ENCODE measurements around the gene SFXN5.

The SFXN5 gene

GRCh38 chr2:72991980-72992733 is 79.4 kb downstream of the SFXN5 start:
- Histone ChIP-seq H3F3A (ENCODE audit: insufficient read depth) (no peaks in the 10 kb centered on the region), H3K9ac (ENCODE audit: low read length) (no peak overlapping the region), H3K27me3 (ENCODE audit: low read length) (no peaks in the 10 kb centered on the region), H4K20me1 (ENCODE audit: low read depth, low read length) (no peaks in the 10 kb centered on the region), H3K27ac (ENCODE audit: low read depth, low read length) (no peak overlapping the region), H3K9me3 (ENCODE audit: insufficient read depth, low read length) (no peaks in the 10 kb centered on the region), H2AFZ (ENCODE audit: low read depth, low read length, severe bottlenecking) (no peak overlapping the region), H3K36me3 (ENCODE audit: low read length) (no peaks in the 10 kb centered on the region), H3K9me2 (replicated peaks; ENCODE audit: insufficient read depth, low read length) (no peaks in the 10 kb centered on the region), H3K4me3 (ENCODE audit: insufficient read depth, low read length, poor library complexity, severe bottlenecking) (no peak overlapping the region), H3K4me2 (ENCODE audit: low read depth, low read length, poor library complexity, severe bottlenecking) (no peak overlapping the region), H3K79me2 (ENCODE audit: insufficient read depth, low read length) (no peaks in the 10 kb centered on the region)
- no peak for TF ChIP-seq EZH2phosphoT487 (conservative IDR thresholded peaks at IDR 0.05; ENCODE audit: low read length)
- TF ChIP-seq, protein P1, sequence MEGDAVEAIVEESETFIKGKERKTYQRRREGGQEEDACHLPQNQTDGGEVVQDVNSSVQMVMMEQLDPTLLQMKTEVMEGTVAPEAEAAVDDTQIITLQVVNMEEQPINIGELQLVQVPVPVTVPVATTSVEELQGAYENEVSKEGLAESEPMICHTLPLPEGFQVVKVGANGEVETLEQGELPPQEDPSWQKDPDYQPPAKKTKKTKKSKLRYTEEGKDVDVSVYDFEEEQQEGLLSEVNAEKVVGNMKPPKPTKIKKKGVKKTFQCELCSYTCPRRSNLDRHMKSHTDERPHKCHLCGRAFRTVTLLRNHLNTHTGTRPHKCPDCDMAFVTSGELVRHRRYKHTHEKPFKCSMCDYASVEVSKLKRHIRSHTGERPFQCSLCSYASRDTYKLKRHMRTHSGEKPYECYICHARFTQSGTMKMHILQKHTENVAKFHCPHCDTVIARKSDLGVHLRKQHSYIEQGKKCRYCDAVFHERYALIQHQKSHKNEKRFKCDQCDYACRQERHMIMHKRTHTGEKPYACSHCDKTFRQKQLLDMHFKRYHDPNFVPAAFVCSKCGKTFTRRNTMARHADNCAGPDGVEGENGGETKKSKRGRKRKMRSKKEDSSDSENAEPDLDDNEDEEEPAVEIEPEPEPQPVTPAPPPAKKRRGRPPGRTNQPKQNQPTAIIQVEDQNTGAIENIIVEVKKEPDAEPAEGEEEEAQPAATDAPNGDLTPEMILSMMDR (IDR thresholded peaks at IDR 0.05; ENCODE audit: insufficient read depth, low read length, poor library complexity, severe bottlenecking) = no peak

DNA sequence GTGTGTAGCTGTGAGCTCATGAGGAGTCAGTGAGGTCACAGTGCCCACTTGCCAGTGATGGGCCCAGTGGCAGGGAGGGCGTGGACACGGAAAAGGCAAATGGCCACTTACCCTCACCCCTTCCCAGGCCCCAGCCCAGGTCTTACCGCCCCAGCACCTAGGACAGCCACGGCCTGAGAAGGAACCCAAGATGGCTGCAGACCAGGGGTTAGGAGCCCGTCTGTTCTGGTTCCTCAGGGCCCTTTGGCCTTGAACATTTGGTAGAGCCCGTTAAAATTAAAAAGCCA is 80.1 kb downstream of the SFXN5 start:
- Histone ChIP-seq H3K9me3 (ENCODE audit: insufficient read depth, low read length) (no peaks in the 10 kb centered on the region), H3F3A (ENCODE audit: insufficient read depth) (no peaks in the 10 kb centered on the region), H4K20me1 (ENCODE audit: low read depth, low read length) (no peaks in the 10 kb centered on the region), H3K27me3 (ENCODE audit: low read length) (no peaks in the 10 kb centered on the region), H3K79me2 (ENCODE audit: insufficient read depth, low read length) (no peaks in the 10 kb centered on the region), H3K4me3 (ENCODE audit: insufficient read depth, low read length, poor library complexity, severe bottlenecking) (no peak overlapping the region), H3K9me2 (replicated peaks; ENCODE audit: insufficient read depth, low read length) (no peaks in the 10 kb centered on the region), H3K4me2 (ENCODE audit: low read depth, low read length, poor library complexity, severe bottlenecking) (no peak overlapping the region), H2AFZ (ENCODE audit: low read depth, low read length, severe bottlenecking) (no peak overlapping the region), H3K9ac (ENCODE audit: low read length) (no peak overlapping the region), H3K36me3 (ENCODE audit: low read length) (no peaks in the 10 kb centered on the region), H3K27ac (ENCODE audit: low read depth, low read length) (no peak overlapping the region)
- TF ChIP-seq, protein P1 (IDR thresholded peaks at IDR 0.05; ENCODE audit: insufficient read depth, low read length, poor library complexity, severe bottlenecking) = no peak
- TF ChIP-seq EZH2phosphoT487 (conservative IDR thresholded peaks at IDR 0.05; ENCODE audit: low read length) = no peak

- Histone ChIP-seq H3K4me3 (ENCODE audit: insufficient read depth, low read length, poor library complexity, severe bottlenecking) (no peak overlapping the region), H3K9ac (ENCODE audit: low read length) (no peak overlapping the region), H3K4me2 (ENCODE audit: low read depth, low read length, poor library complexity, severe bottlenecking) (no peak overlapping the region), H3K27ac (ENCODE audit: low read depth, low read length) (no peak overlapping the region), H3K36me3 (ENCODE audit: low read length) (no peaks in the 10 kb centered on the region), H3K27me3 (ENCODE audit: low read length) (no peaks in the 10 kb centered on the region), H3K9me3 (ENCODE audit: insufficient read depth, low read length) (no peaks in the 10 kb centered on the region), H4K20me1 (ENCODE audit: low read depth, low read length) (no peaks in the 10 kb centered on the region), H2AFZ (ENCODE audit: low read depth, low read length, severe bottlenecking) (no peak overlapping the region), H3K79me2 (ENCODE audit: insufficient read depth, low read length) (no peaks in the 10 kb centered on the region), H3F3A (ENCODE audit: insufficient read depth) (no peaks in the 10 kb centered on the region), H3K9me2 (replicated peaks; ENCODE audit: insufficient read depth, low read length) (no peaks in the 10 kb centered on the region)
- TF ChIP-seq EZH2phosphoT487 (conservative IDR thresholded peaks at IDR 0.05; ENCODE audit: low read length) = no peak
- TF ChIP-seq, protein P1 (IDR thresholded peaks at IDR 0.05; ENCODE audit: insufficient read depth, low read length, poor library complexity, severe bottlenecking) = no peak
These were observed 80.6 kb downstream of the SFXN5 start for GRCh38 chr2:72990695-72991438.
